ENCODE results near the gene PRLR. TPM values are rescaled to one million over a fixed set of nuclear protein-coding genes. Genes with fewer than 3 reads are reported as not detected.
A peak's percentile ranks its signal among the peaks of the same experiment; 100 is the strongest.

Gene PRLR
- total and polyA plus RNA-seq, 4 donors, result 3.5 to 44.5 (median 14.3) TPM

DNA sequence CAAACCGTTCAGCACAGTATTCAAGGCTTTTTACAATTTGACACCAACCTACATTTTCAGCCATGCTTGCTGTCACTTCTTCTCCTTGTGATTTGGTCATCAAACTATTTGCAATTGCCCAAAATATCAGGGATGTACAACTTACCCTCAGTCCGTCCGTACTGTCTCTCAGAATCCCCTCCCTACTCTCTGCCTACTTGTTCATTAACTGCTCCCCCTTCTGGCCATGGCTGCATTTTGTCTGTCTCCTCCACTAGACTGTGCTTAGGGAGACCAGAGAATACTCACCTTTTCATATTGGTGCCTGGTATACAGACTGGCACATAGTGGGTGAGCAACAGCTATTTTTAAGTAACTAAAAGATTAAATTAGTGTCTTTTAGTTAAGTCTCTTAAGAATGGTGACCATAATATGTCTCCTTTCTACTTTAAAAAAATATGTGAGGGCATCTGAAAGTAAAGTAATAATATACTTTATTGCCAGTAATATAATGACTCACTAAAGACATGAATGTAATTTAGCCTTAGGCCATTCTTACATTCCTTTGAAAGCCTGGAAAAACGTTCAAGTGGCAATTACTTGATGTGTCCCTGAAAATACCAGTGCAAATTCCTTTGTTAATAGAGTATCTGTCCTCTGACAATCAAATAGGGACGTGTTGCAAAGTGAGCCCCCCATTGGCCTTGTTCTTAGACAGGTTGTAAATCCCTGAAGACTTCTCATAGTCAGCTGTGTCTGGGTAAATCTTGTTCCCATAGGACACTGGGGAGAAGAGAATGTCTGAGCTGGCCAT, 27.8 kb downstream of the PRLR start:
- no peak overlapping the region for H3K27ac ChIP-seq (ENCODE audit: low read depth in 1 of 2, low read length in 2 of 2)
- no peak for DNase-seq (ENCODE audit: low spot score)
- no peak overlapping the region for H3K4me3 ChIP-seq (ENCODE audit: low read depth in 1 of 3, low read length in 3 of 3)
- 66% methylated on average over 5 of the region's 5 CpGs for WGBS
- H3K36me3 ChIP-seq (ENCODE audit: control insufficient read depth in 4 of 4, insufficient read depth in 3 of 4, low read depth in 1 of 4, low read length in 3 of 4), result no peaks in the 10 kb centered on the region
- H3K4me1 ChIP-seq (ENCODE audit: control insufficient read depth in 4 of 4, insufficient read depth in 4 of 4, low read length in 3 of 4), result peaks cover 3 to 16% (median 15%) of the 10 kb centered on the region in 4 donors
- no peaks in the 10 kb centered on the region for H3K27me3 ChIP-seq (ENCODE audit: control insufficient read depth in 4 of 4, insufficient read depth in 4 of 4, low read length in 3 of 4)
- H3K9me3 ChIP-seq (ENCODE audit: control insufficient read depth in 4 of 4, low read length in 3 of 4), result no peaks in the 10 kb centered on the region
- H3K9ac ChIP-seq (ENCODE audit: low read depth in 1 of 2, low read length in 2 of 2), result no peak overlapping the region
- TF ChIP-seq, protein P1, sequence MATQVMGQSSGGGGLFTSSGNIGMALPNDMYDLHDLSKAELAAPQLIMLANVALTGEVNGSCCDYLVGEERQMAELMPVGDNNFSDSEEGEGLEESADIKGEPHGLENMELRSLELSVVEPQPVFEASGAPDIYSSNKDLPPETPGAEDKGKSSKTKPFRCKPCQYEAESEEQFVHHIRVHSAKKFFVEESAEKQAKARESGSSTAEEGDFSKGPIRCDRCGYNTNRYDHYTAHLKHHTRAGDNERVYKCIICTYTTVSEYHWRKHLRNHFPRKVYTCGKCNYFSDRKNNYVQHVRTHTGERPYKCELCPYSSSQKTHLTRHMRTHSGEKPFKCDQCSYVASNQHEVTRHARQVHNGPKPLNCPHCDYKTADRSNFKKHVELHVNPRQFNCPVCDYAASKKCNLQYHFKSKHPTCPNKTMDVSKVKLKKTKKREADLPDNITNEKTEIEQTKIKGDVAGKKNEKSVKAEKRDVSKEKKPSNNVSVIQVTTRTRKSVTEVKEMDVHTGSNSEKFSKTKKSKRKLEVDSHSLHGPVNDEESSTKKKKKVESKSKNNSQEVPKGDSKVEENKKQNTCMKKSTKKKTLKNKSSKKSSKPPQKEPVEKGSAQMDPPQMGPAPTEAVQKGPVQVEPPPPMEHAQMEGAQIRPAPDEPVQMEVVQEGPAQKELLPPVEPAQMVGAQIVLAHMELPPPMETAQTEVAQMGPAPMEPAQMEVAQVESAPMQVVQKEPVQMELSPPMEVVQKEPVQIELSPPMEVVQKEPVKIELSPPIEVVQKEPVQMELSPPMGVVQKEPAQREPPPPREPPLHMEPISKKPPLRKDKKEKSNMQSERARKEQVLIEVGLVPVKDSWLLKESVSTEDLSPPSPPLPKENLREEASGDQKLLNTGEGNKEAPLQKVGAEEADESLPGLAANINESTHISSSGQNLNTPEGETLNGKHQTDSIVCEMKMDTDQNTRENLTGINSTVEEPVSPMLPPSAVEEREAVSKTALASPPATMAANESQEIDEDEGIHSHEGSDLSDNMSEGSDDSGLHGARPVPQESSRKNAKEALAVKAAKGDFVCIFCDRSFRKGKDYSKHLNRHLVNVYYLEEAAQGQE (IDR thresholded peaks at IDR 0.05), result no peak
- no peak for TF ChIP-seq FOXA1 (IDR thresholded peaks at IDR 0.05)
- TF ChIP-seq FOXA2 (IDR thresholded peaks at IDR 0.05), result no peak
- TF ChIP-seq NR2F2 (IDR thresholded peaks at IDR 0.05), result no peak
- TF ChIP-seq HNF4A (conservative IDR thresholded peaks at IDR 0.05), result no peak
- TF ChIP-seq EGR1 (IDR thresholded peaks at IDR 0.05; ENCODE audit: low read depth in 2 of 2), result no peak
- TF ChIP-seq, protein P2, sequence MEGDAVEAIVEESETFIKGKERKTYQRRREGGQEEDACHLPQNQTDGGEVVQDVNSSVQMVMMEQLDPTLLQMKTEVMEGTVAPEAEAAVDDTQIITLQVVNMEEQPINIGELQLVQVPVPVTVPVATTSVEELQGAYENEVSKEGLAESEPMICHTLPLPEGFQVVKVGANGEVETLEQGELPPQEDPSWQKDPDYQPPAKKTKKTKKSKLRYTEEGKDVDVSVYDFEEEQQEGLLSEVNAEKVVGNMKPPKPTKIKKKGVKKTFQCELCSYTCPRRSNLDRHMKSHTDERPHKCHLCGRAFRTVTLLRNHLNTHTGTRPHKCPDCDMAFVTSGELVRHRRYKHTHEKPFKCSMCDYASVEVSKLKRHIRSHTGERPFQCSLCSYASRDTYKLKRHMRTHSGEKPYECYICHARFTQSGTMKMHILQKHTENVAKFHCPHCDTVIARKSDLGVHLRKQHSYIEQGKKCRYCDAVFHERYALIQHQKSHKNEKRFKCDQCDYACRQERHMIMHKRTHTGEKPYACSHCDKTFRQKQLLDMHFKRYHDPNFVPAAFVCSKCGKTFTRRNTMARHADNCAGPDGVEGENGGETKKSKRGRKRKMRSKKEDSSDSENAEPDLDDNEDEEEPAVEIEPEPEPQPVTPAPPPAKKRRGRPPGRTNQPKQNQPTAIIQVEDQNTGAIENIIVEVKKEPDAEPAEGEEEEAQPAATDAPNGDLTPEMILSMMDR (IDR thresholded peaks at IDR 0.05; ENCODE audit: low read depth, low read length, missing input control), result peak; percentile 51
- no peak for TF ChIP-seq HNF4G (IDR thresholded peaks at IDR 0.05)
- no peak for TF ChIP-seq RXRA (IDR thresholded peaks at IDR 0.05)
- no peak for TF ChIP-seq YY1 (IDR thresholded peaks at IDR 0.05)
- TF ChIP-seq, protein P3, sequence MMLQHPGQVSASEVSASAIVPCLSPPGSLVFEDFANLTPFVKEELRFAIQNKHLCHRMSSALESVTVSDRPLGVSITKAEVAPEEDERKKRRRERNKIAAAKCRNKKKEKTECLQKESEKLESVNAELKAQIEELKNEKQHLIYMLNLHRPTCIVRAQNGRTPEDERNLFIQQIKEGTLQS (IDR thresholded peaks at IDR 0.05), result no peak
- TF ChIP-seq, protein P4, sequence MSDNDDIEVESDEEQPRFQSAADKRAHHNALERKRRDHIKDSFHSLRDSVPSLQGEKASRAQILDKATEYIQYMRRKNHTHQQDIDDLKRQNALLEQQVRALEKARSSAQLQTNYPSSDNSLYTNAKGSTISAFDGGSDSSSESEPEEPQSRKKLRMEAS (IDR thresholded peaks at IDR 0.05), result no peak
- TF ChIP-seq GABPA (IDR thresholded peaks at IDR 0.05 in 1 of 2, conservative IDR thresholded peaks at IDR 0.05 in 1 of 2), result no peak
- peak; percentile 65 to 82 for TF ChIP-seq RAD21 (IDR thresholded peaks at IDR 0.05)
- TF ChIP-seq, protein P5, sequence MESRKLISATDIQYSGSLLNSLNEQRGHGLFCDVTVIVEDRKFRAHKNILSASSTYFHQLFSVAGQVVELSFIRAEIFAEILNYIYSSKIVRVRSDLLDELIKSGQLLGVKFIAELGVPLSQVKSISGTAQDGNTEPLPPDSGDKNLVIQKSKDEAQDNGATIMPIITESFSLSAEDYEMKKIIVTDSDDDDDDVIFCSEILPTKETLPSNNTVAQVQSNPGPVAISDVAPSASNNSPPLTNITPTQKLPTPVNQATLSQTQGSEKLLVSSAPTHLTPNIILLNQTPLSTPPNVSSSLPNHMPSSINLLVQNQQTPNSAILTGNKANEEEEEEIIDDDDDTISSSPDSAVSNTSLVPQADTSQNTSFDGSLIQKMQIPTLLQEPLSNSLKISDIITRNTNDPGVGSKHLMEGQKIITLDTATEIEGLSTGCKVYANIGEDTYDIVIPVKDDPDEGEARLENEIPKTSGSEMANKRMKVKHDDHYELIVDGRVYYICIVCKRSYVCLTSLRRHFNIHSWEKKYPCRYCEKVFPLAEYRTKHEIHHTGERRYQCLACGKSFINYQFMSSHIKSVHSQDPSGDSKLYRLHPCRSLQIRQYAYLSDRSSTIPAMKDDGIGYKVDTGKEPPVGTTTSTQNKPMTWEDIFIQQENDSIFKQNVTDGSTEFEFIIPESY (IDR thresholded peaks at IDR 0.05), result no peak
- TF ChIP-seq JUND (IDR thresholded peaks at IDR 0.05), result no peak

Data from liver (tissue), 9 donors.